GM19099 (cell line): ENCODE data around the gene PROX1.

ENCODE experiments used
- POLR2A ChIP-seq: IDR thresholded peaks from 3 replicates; pipeline ENCODE4 v1.6.1; 2011; ENCODE audit warnings: low read depth; ENCODE audit not compliant: insufficient read length; ENCODE audit errors: extremely low read depth

PROX1 gene

GRCh38 chr1:214075999-214076707 lies 88.4 kb downstream of the PROX1 start:
- TF ChIP-seq POLR2A = no peak

- no peak for TF ChIP-seq POLR2A
Measured at GRCh38 chr1:214076708-214077065, 88.9 kb downstream of the PROX1 start.

GRCh38 chr1:214078950-214079349 lies 91.2 kb downstream of the PROX1 start:
- TF ChIP-seq POLR2A = no peak

GRCh38 chr1:214085325-214085724 lies 97.6 kb downstream of the PROX1 start:
- no peak for TF ChIP-seq POLR2A

GRCh38 chr1:214086945-214087344 lies 99.2 kb downstream of the PROX1 start:
- TF ChIP-seq POLR2A = no peak
